Activated naive CD8-positive, alpha-beta T cell treated with anti-CD3 and anti-CD28 coated beads, Interleukin-2, amount 10 ng/mL, durations not matched to agents 7 days and 5 days (primary cell): ENCODE data around the gene SPIRE1. TPM values are rescaled to one million over a fixed set of nuclear protein-coding genes. Genes with fewer than 3 reads are reported as not detected.
"Not testable (repeated sequence)": the region's sequence is repeated elsewhere in the genome, so short reads cannot be mapped to it uniquely, and the experiment has no call there.

ENCODE experiments used
- ATAC-seq: fragments of 150-1000 bp; cut with Tn5 transposase; one replicate; pipeline ENCODE4 v1.10.0; 2021; ENCODE audit warnings: low read depth, moderate library complexity
- POLR2A ChIA-PET: fragments of 350-600 bp; sonication (Branson Sonifier 250); formaldehyde crosslinking; loops from one replicate; lab custom pipeline; 2021; ENCODE audit warnings: antibody characterized with exemption; lab: Charles Lee
- DNase-seq: peaks from one replicate; pipeline ENCODE4 v3.0.0; 2021
- H3K27ac Mint-ChIP-seq: one replicate; pipeline ENCODE4 v1.8.0; 2022; ENCODE audit warnings: mild to moderate bottlenecking, mixed read lengths
- H3K27me3 Mint-ChIP-seq: one replicate; pipeline ENCODE4 v1.8.0; 2022; ENCODE audit warnings: mild to moderate bottlenecking, moderate library complexity, mixed read lengths
- H3K36me3 Mint-ChIP-seq: one replicate; pipeline ENCODE4 v1.8.0; 2021; ENCODE audit warnings: mild to moderate bottlenecking, mixed read lengths
- H3K4me1 Mint-ChIP-seq: one replicate; pipeline ENCODE4 v1.8.0; 2021; ENCODE audit warnings: mixed read lengths
- H3K4me3 Mint-ChIP-seq: one replicate; pipeline ENCODE4 v1.8.0; 2022; ENCODE audit warnings: mild to moderate bottlenecking, moderate library complexity, mixed read lengths
- H3K9me3 Mint-ChIP-seq: one replicate; pipeline ENCODE4 v1.8.0; 2021; ENCODE audit warnings: mixed read lengths
- total RNA-seq, 2 experiments: library from RNA; stranded (reverse); gene quantifications; one replicate each; pipeline ENCODE4 v1.2.3, GENCODE V29; 2021

SPIRE1 gene
- total RNA-seq, 2 experiments from 2014 or later, result 1.7 to 3.6 TPM

GRCh38 chr18:12500986-12501385 is 156.9 kb downstream of the SPIRE1 start:
- Mint-ChIP-seq H3K9me3 (no peaks in the 10 kb centered on the region), H3K27me3 (no peaks in the 10 kb centered on the region), H3K4me1 (peaks cover 4% of the 10 kb centered on the region), H3K27ac (no peak overlapping the region), H3K36me3 (no peaks in the 10 kb centered on the region), H3K4me3 (no peak overlapping the region)
- POLR2A ChIA-PET, result no interaction called here
- DNase-seq (no peak), ATAC-seq (no peak)

- Mint-ChIP-seq H3K27me3 (no peaks in the 10 kb centered on the region), H3K4me1 (peaks cover 2% of the 10 kb centered on the region), H3K36me3 (no peaks in the 10 kb centered on the region), H3K9me3 (no peaks in the 10 kb centered on the region), H3K27ac (no peak overlapping the region), H3K4me3 (no peak overlapping the region)
- ATAC-seq (no peak), DNase-seq (no peak)
- POLR2A ChIA-PET, result no interaction called here
These were observed 160.1 kb downstream of the SPIRE1 start for GRCh38 chr18:12497839-12498238.

- POLR2A ChIA-PET, result no interaction called here
- ATAC-seq (no peak), DNase-seq (no peak)
- H3K27me3 Mint-ChIP-seq, result no peaks in the 10 kb centered on the region
- no peaks in the 10 kb centered on the region for H3K9me3 Mint-ChIP-seq
- H3K27ac Mint-ChIP-seq, result no peak overlapping the region
- no peaks in the 10 kb centered on the region for H3K36me3 Mint-ChIP-seq
- H3K4me1 Mint-ChIP-seq, result peaks cover 2% of the 10 kb centered on the region
- H3K4me3 Mint-ChIP-seq, result no peak overlapping the region
These were observed 160.6 kb downstream of the SPIRE1 start for GRCh38 chr18:12497296-12497695.

- DNase-seq, result no peak
- no peaks in the 10 kb centered on the region for H3K27me3 Mint-ChIP-seq
- H3K27ac Mint-ChIP-seq, result no peak overlapping the region
- H3K36me3 Mint-ChIP-seq, result no peaks in the 10 kb centered on the region
- H3K4me3 Mint-ChIP-seq, result no peak overlapping the region
- no peak for ATAC-seq
- peaks cover 2% of the 10 kb centered on the region for H3K4me1 Mint-ChIP-seq
- H3K9me3 Mint-ChIP-seq, result no peaks in the 10 kb centered on the region
- POLR2A ChIA-PET, result no interaction called here
These were observed 165.0 kb downstream of the SPIRE1 start for GRCh38 chr18:12492907-12493306.

- no peak for ATAC-seq
- POLR2A ChIA-PET, result no interaction called here
- no peaks in the 10 kb centered on the region for H3K4me1 Mint-ChIP-seq
These were observed 166.1 kb downstream of the SPIRE1 start for GRCh38 chr18:12491611-12492435.

GRCh38 chr18:12485479-12486105 is 172.3 kb downstream of the SPIRE1 start:
- H3K27ac Mint-ChIP-seq, result no peak overlapping the region
- H3K36me3 Mint-ChIP-seq, result no peaks in the 10 kb centered on the region
- H3K27me3 Mint-ChIP-seq, result no peaks in the 10 kb centered on the region
- POLR2A ChIA-PET, result no interaction called here
- DNase-seq (no peak), ATAC-seq (no peak)
- no peak overlapping the region for H3K4me3 Mint-ChIP-seq
- H3K9me3 Mint-ChIP-seq, result no peaks in the 10 kb centered on the region
- peaks cover 4% of the 10 kb centered on the region for H3K4me1 Mint-ChIP-seq

More at GRCh38 chr18:12491611-12492435, 166.1 kb downstream of the SPIRE1 start:
- Mint-ChIP-seq H3K27ac (no peak overlapping the region), H3K9me3 (no peaks in the 10 kb centered on the region), H3K27me3 (no peaks in the 10 kb centered on the region), H3K36me3 (no peaks in the 10 kb centered on the region), H3K4me3 (no peak overlapping the region)
- no peak for DNase-seq

- H3K4me1 Mint-ChIP-seq, POLR2A ChIA-PET, H3K27me3 Mint-ChIP-seq, H3K9me3 Mint-ChIP-seq, ATAC-seq, DNase-seq, H3K4me3 Mint-ChIP-seq, H3K36me3 Mint-ChIP-seq, H3K27ac Mint-ChIP-seq: not testable (repeated sequence)
These were observed 176.0 kb downstream of the SPIRE1 start for GRCh38 chr18:12481915-12482314.

- POLR2A ChIA-PET, result no interaction called here
- DNase-seq, result no peak
- no peak overlapping the region for H3K4me3 Mint-ChIP-seq
- H3K9me3 Mint-ChIP-seq, result no peaks in the 10 kb centered on the region
- no peak overlapping the region for H3K27ac Mint-ChIP-seq
- no peaks in the 10 kb centered on the region for H3K36me3 Mint-ChIP-seq
- no peak for ATAC-seq
- no peaks in the 10 kb centered on the region for H3K4me1 Mint-ChIP-seq
- no peaks in the 10 kb centered on the region for H3K27me3 Mint-ChIP-seq
These were observed 177.9 kb downstream of the SPIRE1 start for GRCh38 chr18:12479982-12480381.

- DNase-seq (no peak), ATAC-seq (no peak)
- no peaks in the 10 kb centered on the region for H3K9me3 Mint-ChIP-seq
- POLR2A ChIA-PET, result interaction anchor here (0.6 kb wide), 1 partner anchor 14 kb away, joined by 3 read pairs; no protein-coding TSS in a partner anchor
- no peak overlapping the region for H3K27ac Mint-ChIP-seq
- H3K27me3 Mint-ChIP-seq, result no peaks in the 10 kb centered on the region
- no peaks in the 10 kb centered on the region for H3K4me1 Mint-ChIP-seq
- no peaks in the 10 kb centered on the region for H3K36me3 Mint-ChIP-seq
- H3K4me3 Mint-ChIP-seq, result no peak overlapping the region
These were observed 178.4 kb downstream of the SPIRE1 start for GRCh38 chr18:12479536-12479935.

- ATAC-seq, result no peak
- no peaks in the 10 kb centered on the region for H3K27me3 Mint-ChIP-seq
- POLR2A ChIA-PET, result no interaction called here
These were observed 179.4 kb downstream of the SPIRE1 start for GRCh38 chr18:12478269-12479047.

GRCh38 chr18:12477606-12478005 is 180.3 kb downstream of the SPIRE1 start:
- ATAC-seq (no peak), DNase-seq (no peak)
- H3K36me3 Mint-ChIP-seq, result no peaks in the 10 kb centered on the region
- POLR2A ChIA-PET, result no interaction called here
- H3K4me1 Mint-ChIP-seq, result no peaks in the 10 kb centered on the region
- no peak overlapping the region for H3K27ac Mint-ChIP-seq
- no peaks in the 10 kb centered on the region for H3K9me3 Mint-ChIP-seq
- no peaks in the 10 kb centered on the region for H3K27me3 Mint-ChIP-seq
- H3K4me3 Mint-ChIP-seq, result no peak overlapping the region

More at GRCh38 chr18:12478269-12479047, 179.4 kb downstream of the SPIRE1 start:
- Mint-ChIP-seq H3K9me3 (no peaks in the 10 kb centered on the region), H3K4me3 (no peak overlapping the region), H3K27ac (no peak overlapping the region), H3K36me3 (no peaks in the 10 kb centered on the region), H3K4me1 (no peaks in the 10 kb centered on the region)
- no peak for DNase-seq

GRCh38 chr18:12476955-12477354 is 181.0 kb downstream of the SPIRE1 start:
- DNase-seq (no peak), ATAC-seq (no peak)
- H3K27me3 Mint-ChIP-seq, result no peaks in the 10 kb centered on the region
- no peaks in the 10 kb centered on the region for H3K4me1 Mint-ChIP-seq
- H3K27ac Mint-ChIP-seq, result no peak overlapping the region
- no peaks in the 10 kb centered on the region for H3K9me3 Mint-ChIP-seq
- no peak overlapping the region for H3K4me3 Mint-ChIP-seq
- POLR2A ChIA-PET, result no interaction called here
- no peaks in the 10 kb centered on the region for H3K36me3 Mint-ChIP-seq

GRCh38 chr18:12474876-12475275 is 183.0 kb downstream of the SPIRE1 start:
- DNase-seq (no peak), ATAC-seq (no peak)
- POLR2A ChIA-PET, result no interaction called here
- H3K9me3 Mint-ChIP-seq, result no peaks in the 10 kb centered on the region
- no peaks in the 10 kb centered on the region for H3K4me1 Mint-ChIP-seq
- H3K4me3 Mint-ChIP-seq, result no peak overlapping the region
- H3K27ac Mint-ChIP-seq, result no peak overlapping the region
- no peaks in the 10 kb centered on the region for H3K27me3 Mint-ChIP-seq
- no peaks in the 10 kb centered on the region for H3K36me3 Mint-ChIP-seq
